ENCODE data around the gene SFMBT2. TPM values are rescaled to one million over a fixed set of nuclear protein-coding genes. Genes with fewer than 3 reads are reported as not detected.
A peak's percentile ranks its signal among the peaks of the same experiment; 100 is the strongest.

The SFMBT2 gene
- total RNA-seq, 1 experiment from 2014 or later = not detected

- DNase-seq (ENCODE audit: low spot score) = no peak
- in situ Hi-C loops (cut with HindIII; ENCODE audit: low sequenced_read_pairs) = no loop called here
Measured at GRCh38 chr10:7380704-7381241, 30.1 kb downstream of the SFMBT2 start.

DNA sequence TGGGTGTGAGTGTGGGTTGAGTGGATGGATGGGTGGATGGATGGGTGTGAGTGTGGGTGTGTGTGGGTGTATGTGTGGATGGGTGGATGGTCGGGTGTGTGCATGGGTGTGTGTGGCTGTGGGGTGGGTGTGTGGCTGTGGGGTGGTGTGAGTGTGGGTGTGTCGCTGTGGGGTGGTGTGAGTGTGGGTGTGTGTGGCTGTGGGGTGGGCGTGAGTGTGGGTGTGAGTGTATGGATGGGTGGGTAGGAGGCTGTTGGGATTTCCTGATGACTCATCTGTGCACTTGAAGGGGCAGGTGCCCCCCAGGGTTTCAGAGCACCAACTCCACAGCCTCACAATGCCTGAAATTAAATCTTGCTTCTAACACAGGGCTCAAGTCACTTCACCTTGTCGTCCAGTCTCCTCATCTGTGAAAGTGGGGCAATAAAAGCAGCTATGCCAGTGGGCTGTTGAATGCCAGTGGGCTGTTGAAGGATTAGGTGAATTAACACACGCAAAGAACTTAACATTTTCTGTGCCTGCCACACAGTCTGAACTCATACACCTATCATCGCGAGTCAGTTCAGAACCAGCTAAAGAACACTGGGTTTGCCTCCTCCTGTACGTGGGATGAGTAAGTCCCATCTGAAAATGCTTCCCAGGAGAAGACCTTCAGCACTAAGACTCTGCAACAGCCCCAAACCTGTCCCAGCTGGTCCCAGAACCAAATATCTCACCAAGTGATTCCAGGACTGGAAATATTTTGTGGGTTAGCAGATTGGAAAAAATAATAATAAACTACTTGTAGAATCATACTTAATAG, 32.0 kb downstream of the SFMBT2 start:
- in situ Hi-C loops (cut with HindIII; ENCODE audit: low sequenced_read_pairs) = no loop called here

GRCh38 chr10:7377614-7378248, 33.1 kb downstream of the SFMBT2 start:
- DNase-seq (ENCODE audit: low spot score) = no peak
- in situ Hi-C loops (cut with HindIII; ENCODE audit: low sequenced_read_pairs) = no loop called here

More for the DNA sequence above, 32.0 kb downstream of the SFMBT2 start:
- DNase-seq (ENCODE audit: low spot score) = no peak

GRCh38 chr10:7374795-7375194, 36.0 kb downstream of the SFMBT2 start:
- DNase-seq (ENCODE audit: low spot score) = no peak
- in situ Hi-C loops (cut with HindIII; ENCODE audit: low sequenced_read_pairs) = no loop called here

DNA sequence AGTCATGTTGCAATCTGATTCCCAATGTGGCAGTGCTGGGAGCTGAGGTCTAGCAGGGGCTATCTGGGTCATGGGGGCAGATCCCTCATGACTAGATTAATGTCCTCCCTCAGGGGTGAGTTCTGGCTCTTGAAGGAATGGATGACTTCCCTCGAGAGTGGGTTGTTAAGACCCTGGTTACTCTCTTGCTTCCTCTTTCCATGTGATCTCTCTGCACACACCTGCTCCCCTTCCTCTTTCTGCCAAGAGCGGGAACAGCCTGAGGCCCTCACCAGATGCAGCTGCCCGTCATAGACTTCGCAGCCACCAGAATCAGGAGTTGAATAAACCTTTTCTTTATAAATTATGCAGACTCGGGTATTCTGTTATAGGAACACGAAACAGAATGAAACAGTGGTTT, 37.8 kb downstream of the SFMBT2 start:
- in situ Hi-C loops (cut with HindIII; ENCODE audit: low sequenced_read_pairs) = no loop called here
- no peak for DNase-seq (ENCODE audit: low spot score)

GRCh38 chr10:7372504-7372903, 38.3 kb downstream of the SFMBT2 start:
- in situ Hi-C loops (cut with HindIII; ENCODE audit: low sequenced_read_pairs) = no loop called here
- no peak for DNase-seq (ENCODE audit: low spot score)

DNA sequence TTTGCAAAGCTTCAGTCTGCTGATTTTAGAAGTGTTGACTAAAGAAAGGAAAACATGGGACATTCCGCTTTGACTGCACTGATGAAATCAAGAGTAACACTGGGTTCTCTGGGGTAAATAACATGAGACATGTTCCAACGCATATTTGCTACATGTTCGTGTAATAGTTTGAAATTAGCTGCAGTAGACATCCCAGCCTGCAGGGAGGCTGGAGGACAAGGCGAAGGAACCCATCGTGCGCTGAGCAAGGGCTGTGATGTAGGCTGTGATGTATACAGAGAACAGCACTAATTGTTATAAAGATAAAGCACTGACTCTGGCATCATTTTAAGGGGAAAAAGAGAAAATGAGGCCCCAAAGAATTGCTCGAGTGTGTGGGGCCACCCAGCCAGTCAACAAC, 40.3 kb downstream of the SFMBT2 start:
- in situ Hi-C loops (cut with HindIII; ENCODE audit: low sequenced_read_pairs) = no loop called here
- no peak for DNase-seq (ENCODE audit: low spot score)

DNA sequence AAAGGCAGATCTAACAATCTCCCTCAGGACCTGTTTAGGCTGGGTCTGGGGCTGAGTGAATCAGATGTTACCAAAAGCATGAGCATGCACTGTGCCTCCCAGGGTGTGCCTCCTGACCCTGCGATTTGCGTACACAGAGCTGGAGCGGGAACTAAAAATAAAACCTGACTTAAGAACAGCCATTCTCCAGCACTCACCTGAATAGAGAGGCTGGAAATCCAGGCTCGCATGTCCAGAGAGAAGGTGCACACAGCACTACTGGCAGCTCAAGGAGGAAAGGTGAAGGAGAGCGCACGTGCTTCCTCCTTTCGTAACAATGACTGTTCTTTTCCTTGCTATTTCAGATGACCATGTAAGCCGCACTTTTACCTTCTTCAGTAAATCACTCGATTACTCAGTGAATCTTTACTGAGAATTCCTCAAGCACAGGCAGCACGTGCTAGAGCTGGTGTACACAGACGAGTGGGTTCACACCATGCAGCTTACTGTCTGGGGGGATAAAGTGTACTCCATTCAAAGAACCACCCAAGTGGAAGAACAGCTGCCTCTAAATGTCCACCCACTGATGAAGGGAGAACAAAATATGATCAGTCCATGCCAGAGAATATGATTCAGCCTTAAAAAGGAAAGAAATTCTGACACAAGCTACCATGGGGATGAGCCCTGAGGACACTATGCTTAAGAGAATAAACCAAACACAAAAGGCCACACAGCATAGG, 45.6 kb downstream of the SFMBT2 start:
- DNase-seq (ENCODE audit: low spot score) = no peak
- in situ Hi-C loops (cut with HindIII; ENCODE audit: low sequenced_read_pairs) = no loop called here

GRCh38 chr10:7364474-7364873, 46.4 kb downstream of the SFMBT2 start:
- in situ Hi-C loops (cut with HindIII; ENCODE audit: low sequenced_read_pairs) = no loop called here

GRCh38 chr10:7363700-7364099, 47.1 kb downstream of the SFMBT2 start:
- in situ Hi-C loops (cut with HindIII; ENCODE audit: low sequenced_read_pairs) = no loop called here
- no peak for DNase-seq (ENCODE audit: low spot score)

More at GRCh38 chr10:7364474-7364873, 46.4 kb downstream of the SFMBT2 start:
- no peak for DNase-seq (ENCODE audit: low spot score)

- in situ Hi-C loops (cut with HindIII; ENCODE audit: low sequenced_read_pairs) = no loop called here
- no peak for DNase-seq (ENCODE audit: low spot score)
Measured at GRCh38 chr10:7362471-7362870, 48.4 kb downstream of the SFMBT2 start.

DNA sequence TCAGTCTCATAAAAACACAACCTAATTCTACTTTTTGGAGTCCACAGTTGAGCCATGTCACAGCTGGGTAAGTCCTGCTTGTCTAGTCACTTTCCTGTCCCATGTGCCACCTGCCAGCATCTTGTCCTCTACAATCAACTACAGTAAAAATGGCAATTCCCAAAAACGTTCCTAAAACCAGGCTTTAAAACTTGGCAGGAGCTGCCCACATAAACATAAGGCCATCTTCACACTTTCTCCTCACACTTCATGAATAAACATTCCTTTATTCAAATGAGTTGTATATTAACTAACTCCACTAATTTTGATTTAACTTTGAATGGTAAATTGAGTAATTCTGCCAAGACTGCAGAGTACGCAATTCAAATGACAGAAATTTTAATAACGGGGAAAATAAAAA, 49.5 kb downstream of the SFMBT2 start:
- no peak for DNase-seq (ENCODE audit: low spot score)
- in situ Hi-C loops (cut with HindIII; ENCODE audit: low sequenced_read_pairs) = no loop called here

- no peak for DNase-seq (ENCODE audit: low spot score)
- in situ Hi-C loops (cut with HindIII; ENCODE audit: low sequenced_read_pairs) = no loop called here
Measured at GRCh38 chr10:7359954-7360353, 50.9 kb downstream of the SFMBT2 start.

GRCh38 chr10:7359356-7359755, 51.5 kb downstream of the SFMBT2 start:
- no peak for DNase-seq (ENCODE audit: low spot score)
- in situ Hi-C loops (cut with HindIII; ENCODE audit: low sequenced_read_pairs) = no loop called here

- in situ Hi-C loops (cut with HindIII; ENCODE audit: low sequenced_read_pairs) = no loop called here
- no peak for DNase-seq (ENCODE audit: low spot score)
Measured at GRCh38 chr10:7357193-7357592, 53.6 kb downstream of the SFMBT2 start.

- DNase-seq (ENCODE audit: low spot score) = peak; percentile 10
Measured at GRCh38 chr10:7354330-7355047, 56.3 kb downstream of the SFMBT2 start.

DNA sequence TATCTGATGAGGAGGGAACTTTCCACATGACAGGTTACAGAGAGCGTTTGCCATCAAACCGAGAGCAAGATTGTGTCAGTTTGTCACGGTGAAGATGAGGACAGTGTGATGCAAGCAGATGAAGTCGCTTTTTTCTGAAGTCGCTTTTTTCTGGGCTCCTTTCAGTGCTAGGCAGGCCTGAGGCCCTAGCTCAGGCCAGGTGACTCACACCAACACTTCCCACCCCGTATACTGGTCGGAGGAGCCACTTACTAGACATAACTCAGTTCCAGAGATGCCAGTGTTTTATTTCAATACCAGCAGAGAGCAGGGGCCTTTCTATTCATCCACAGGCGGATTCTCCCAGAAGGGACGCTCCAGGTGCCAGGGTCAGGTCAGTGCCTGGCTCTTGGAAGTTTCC, 58.9 kb downstream of the SFMBT2 start:
- in situ Hi-C loops (cut with HindIII; ENCODE audit: low sequenced_read_pairs) = no loop called here
- no peak for DNase-seq (ENCODE audit: low spot score)

More at GRCh38 chr10:7354330-7355047, 56.3 kb downstream of the SFMBT2 start:
- in situ Hi-C loops (cut with HindIII; ENCODE audit: low sequenced_read_pairs) = no loop called here

GRCh38 chr10:7350541-7351195, 60.2 kb downstream of the SFMBT2 start:
- in situ Hi-C loops (cut with HindIII; ENCODE audit: low sequenced_read_pairs) = no loop called here
- DNase-seq (ENCODE audit: low spot score) = no peak

- DNase-seq (ENCODE audit: low spot score) = no peak
- in situ Hi-C loops (cut with HindIII; ENCODE audit: low sequenced_read_pairs) = no loop called here
Measured at GRCh38 chr10:7345717-7346116, 65.1 kb downstream of the SFMBT2 start.

Data from G401 (cell line).